ENCODE data around the gene PNKP. TPM values are rescaled to one million over a fixed set of nuclear protein-coding genes. Genes with fewer than 3 reads are reported as not detected.
"Not testable (repeated sequence)": the region's sequence is repeated elsewhere in the genome, so short reads cannot be mapped to it uniquely, and the experiment has no call there.

Gene PNKP
- total RNA-seq, 2 donors from 2014 or later, result 71.1 to 74.5 TPM

DNA sequence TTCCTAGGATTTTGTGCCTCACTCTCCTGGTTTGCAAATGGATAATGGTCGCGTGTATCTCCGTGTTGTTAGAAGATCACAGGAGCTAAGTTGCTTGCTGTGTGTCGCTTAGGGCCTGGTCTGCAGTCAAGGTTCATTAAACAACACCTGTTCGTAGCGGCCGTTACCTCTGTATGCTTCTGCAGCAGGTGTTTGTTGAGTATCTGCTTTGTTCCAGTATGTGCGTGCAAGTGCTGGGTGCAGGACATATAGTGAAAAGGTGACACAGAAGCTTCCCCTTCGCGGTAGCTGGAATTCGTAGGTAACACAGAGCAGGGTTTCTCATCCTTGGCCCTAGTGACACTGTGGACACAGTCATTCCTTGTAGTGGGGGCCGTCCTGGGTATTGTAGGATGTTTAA lies 43.9 kb downstream of the PNKP start:
- H3K27me3 Mint-ChIP-seq (ENCODE audit: low read depth), result no peaks in the 10 kb centered on the region
- DNase-seq (no peak), ATAC-seq (replicated peaks in 1 of 2) (no peak)
- H3K4me3 Mint-ChIP-seq, result no peak overlapping the region
- no peak overlapping the region for H3K27ac Mint-ChIP-seq
- no peaks in the 10 kb centered on the region for H3K9me3 Mint-ChIP-seq
- peaks cover 19% of the 10 kb centered on the region for H3K4me1 Mint-ChIP-seq (ENCODE audit: low read depth)
- peaks cover 0 to 3% of the 10 kb centered on the region in 2 donors for H3K36me3 Mint-ChIP-seq (ENCODE audit: insufficient read depth in 2 of 2)

DNA sequence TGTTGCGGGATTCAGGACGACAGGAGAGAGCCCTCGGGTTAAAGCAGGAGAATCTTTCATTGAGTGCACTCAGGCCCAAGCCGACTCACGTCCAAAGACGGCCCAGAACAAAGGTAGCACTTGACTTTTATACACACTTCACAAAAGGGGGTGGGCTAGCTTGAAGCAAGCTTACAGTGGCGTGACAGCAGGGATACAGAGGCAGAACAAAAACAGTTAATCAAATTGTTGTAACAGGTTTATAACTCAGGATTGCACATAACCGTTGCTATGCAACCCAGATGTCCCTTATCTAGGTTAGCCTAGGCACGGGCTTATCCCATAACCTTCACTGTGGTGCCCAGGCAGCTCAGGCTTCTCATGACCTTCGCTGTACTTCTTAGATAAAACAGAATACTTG lies 47.3 kb downstream of the PNKP start:
- Mint-ChIP-seq H3K36me3 (ENCODE audit: insufficient read depth in 2 of 2) (peaks cover 0 to 3% of the 10 kb centered on the region in 2 donors), H3K27ac (no peak overlapping the region), H3K4me3 (no peak overlapping the region), H3K4me1 (ENCODE audit: low read depth) (peaks cover 25% of the 10 kb centered on the region), H3K27me3 (ENCODE audit: low read depth) (no peaks in the 10 kb centered on the region), H3K9me3 (no peaks in the 10 kb centered on the region)
- no peak for ATAC-seq (replicated peaks in 1 of 2)
- DNase-seq, result no peak

DNA sequence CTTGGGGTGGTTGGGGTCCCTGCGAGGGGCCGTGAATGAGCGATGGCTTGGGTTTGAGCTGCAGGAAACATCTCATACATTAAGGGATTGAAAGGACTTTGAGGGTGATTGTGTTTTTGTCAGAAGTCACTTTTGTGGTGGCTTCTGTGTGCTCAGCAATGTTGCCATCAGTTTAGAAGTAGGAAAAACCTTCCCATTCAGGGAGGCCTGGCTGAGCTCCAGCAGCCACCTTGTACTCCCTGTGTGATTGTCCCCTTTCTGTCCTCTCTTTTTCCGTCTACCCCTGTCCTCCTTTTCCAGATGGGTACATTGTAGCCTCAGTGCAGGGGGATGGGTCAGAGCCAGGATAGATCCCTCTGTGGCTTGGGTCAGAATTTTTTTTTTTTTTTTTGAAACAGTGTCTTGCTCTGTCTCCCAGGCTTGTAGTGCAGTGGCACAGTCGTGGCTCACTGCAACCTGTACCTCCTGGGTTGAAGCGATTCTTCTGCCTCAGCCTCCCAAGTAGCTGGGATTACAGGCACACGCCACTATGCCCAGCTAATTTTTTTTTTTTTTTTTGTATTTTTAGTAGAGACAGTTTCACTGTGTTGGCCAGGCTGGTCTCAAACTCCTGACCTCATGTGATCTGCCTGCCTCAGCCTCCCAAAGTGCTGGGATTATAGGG lies 47.8 kb downstream of the PNKP start:
- ATAC-seq (replicated peaks in 1 of 2); DNase-seq; H3K27me3 Mint-ChIP-seq (ENCODE audit: low read depth); H3K36me3 Mint-ChIP-seq (ENCODE audit: insufficient read depth in 2 of 2); H3K9me3 Mint-ChIP-seq: not testable (repeated sequence)
- Mint-ChIP-seq H3K4me3 (peak overlapping the region; percentile 98 to 99), H3K27ac (peak overlapping the region; percentile 61), H3K4me1 (ENCODE audit: low read depth) (peaks cover 26% of the 10 kb centered on the region)

DNA sequence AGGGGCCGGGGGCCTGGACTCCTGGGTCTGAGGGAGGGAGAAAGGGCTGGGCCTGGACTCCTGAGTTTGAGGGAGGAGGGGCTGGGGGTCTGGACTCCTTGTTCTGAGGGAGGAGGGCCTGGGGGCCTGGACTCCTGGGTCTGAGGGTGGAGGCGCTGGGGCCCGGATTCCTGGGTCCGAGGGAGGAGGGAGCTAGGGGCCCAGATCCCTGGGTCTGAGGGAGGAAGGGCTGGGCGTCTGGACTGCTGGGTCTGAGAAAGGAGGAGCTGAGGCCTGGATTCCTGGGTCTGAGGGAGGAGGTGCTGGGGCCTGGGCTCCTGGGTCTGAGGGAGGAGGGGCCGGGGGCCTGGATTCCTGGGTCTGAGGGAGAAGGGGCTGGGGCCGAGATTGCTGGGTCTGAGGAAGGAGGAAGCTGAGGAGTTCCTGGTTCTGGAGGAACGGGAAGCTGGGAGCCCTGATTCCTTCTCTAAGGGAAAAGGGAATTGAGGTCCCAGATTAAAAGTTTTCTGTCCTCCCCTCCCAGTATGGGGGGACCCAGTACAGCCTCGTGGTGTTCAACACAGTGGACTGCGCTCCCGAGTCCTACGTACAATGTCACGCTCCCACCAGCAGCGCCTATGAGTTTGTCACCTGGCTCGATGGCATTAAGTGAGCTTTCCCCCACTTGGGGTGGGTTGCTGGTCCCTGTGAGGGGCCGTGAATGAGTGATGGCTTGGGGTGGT lies 48.6 kb downstream of the PNKP start:
- ATAC-seq (replicated peaks in 1 of 2), result no peak
- peak overlapping the region; percentile 98 to 99 for H3K4me3 Mint-ChIP-seq
- no peaks in the 10 kb centered on the region for H3K9me3 Mint-ChIP-seq
- no peaks in the 10 kb centered on the region for H3K27me3 Mint-ChIP-seq (ENCODE audit: low read depth)
- peak overlapping the region; percentile 98 for H3K27ac Mint-ChIP-seq
- DNase-seq, result no peak
- peaks cover 34% of the 10 kb centered on the region for H3K4me1 Mint-ChIP-seq (ENCODE audit: low read depth)
- peaks cover 0 to 1% of the 10 kb centered on the region in 2 donors for H3K36me3 Mint-ChIP-seq (ENCODE audit: insufficient read depth in 2 of 2)

DNA sequence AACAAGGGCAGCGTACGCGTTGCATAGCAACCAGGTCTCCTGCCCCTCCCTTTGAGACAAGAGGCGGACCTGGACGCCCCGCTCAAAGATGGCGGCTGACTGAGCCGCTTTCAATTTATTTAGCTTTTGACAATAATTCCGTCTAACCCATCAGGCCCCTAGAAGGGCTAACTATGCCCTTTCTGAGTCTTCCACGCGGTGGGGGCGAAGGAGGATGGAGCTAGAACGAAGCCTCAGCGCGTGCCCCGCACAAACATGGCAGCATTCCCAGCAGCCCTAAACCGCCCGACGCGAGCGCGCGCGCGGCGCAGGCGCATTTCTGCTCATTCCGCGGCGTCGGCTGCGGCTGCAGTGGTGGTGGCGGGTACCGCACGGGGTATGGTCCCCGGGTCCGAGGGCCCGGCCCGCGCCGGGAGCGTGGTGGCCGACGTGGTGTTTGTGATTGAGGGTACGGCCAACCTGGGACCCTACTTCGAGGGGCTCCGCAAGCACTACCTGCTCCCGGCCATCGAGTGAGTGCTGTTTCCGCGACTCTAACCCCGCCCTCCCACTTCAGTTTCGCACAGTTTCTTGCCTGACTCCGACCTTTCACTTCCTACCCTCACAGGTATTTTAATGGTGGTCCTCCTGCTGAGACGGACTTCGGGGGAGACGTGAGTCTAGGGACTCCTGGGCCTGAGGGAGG lies 49.3 kb downstream of the PNKP start, which contains the start of gene MED25:
MED25 (plus strand) TSS at position 326 of the 685 bp plus-strand sequence; CDS start at position 379, 53 bp downstream.
- Mint-ChIP-seq H3K9me3 (no peaks in the 10 kb centered on the region), H3K27ac (peak within 1 kb of the TSS; percentile 98), H3K4me3 (peak within 1 kb of the TSS; percentile 98 to 99), H3K4me1 (ENCODE audit: low read depth) (peaks cover 35% of the 10 kb centered on the region), H3K27me3 (ENCODE audit: low read depth) (no peaks in the 10 kb centered on the region), H3K36me3 (ENCODE audit: insufficient read depth in 2 of 2) (peaks cover 0 to 1% of the 10 kb centered on the region in 2 donors)
- ATAC-seq (replicated peaks in 1 of 2) (peak; percentile 71 to 76), DNase-seq (peak; percentile 88 to 90)

DNA sequence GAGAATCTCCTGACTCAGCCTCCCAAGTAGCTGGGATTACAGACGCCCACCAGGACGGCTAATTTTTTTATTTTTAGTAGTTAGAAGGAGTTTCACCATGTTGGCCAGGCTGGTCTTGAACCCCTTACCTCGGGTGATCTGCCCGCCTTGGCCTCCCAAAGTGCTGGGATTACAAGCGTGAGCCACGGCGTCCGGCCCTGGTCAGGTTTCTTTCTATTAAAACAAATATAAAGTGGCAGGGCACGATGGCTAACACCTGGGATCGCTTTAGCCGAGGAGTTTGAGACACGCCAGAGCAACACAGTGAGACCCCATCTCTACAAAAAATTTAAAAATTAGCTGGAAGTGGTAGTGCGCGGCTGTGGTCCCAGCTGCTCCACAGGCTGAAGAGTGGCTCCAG lies 50.8 kb downstream of the PNKP start:
- Mint-ChIP-seq H3K4me1 (ENCODE audit: low read depth) (peaks cover 50% of the 10 kb centered on the region), H3K4me3 (peak overlapping the region; percentile 40 to 59)

DNA sequence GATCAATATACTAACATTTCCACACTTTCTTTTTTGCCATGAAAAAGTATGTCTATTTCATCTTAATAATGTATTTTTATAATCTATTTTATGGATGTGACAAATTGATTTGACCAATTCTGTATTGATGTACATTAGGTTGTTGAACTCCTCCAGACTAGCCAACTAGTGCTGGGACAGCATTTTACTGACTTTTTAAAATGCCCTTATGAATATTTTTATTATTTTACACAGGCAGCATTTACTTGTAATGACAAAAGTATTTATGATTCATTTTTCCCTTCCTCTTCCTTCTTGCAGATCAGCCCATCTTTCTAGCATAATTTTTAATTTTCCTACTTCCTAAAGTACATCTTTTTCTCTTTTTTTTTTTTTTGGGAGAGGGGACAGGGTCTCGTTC lies 53.4 kb downstream of the PNKP start:
- Mint-ChIP-seq H3K4me3 (peak overlapping the region; percentile 90 to 92), H3K4me1 (ENCODE audit: low read depth) (peaks cover 47% of the 10 kb centered on the region), H3K27me3 (ENCODE audit: low read depth) (no peaks in the 10 kb centered on the region), H3K9me3 (no peaks in the 10 kb centered on the region), H3K27ac (peak overlapping the region; percentile 88), H3K36me3 (ENCODE audit: insufficient read depth in 2 of 2) (no peaks in the 10 kb centered on the region)
- ATAC-seq (replicated peaks in 1 of 2) (no peak), DNase-seq (no peak)

More for the DNA sequence above, 50.8 kb downstream of the PNKP start:
- H3K27ac Mint-ChIP-seq, result no peak overlapping the region
- no peak for ATAC-seq (replicated peaks in 1 of 2)
- DNase-seq, result no peak
- H3K27me3 Mint-ChIP-seq (ENCODE audit: low read depth), result no peaks in the 10 kb centered on the region
- H3K36me3 Mint-ChIP-seq (ENCODE audit: insufficient read depth in 2 of 2), result peaks cover 0 to 1% of the 10 kb centered on the region in 2 donors
- H3K9me3 Mint-ChIP-seq, result no peaks in the 10 kb centered on the region

DNA sequence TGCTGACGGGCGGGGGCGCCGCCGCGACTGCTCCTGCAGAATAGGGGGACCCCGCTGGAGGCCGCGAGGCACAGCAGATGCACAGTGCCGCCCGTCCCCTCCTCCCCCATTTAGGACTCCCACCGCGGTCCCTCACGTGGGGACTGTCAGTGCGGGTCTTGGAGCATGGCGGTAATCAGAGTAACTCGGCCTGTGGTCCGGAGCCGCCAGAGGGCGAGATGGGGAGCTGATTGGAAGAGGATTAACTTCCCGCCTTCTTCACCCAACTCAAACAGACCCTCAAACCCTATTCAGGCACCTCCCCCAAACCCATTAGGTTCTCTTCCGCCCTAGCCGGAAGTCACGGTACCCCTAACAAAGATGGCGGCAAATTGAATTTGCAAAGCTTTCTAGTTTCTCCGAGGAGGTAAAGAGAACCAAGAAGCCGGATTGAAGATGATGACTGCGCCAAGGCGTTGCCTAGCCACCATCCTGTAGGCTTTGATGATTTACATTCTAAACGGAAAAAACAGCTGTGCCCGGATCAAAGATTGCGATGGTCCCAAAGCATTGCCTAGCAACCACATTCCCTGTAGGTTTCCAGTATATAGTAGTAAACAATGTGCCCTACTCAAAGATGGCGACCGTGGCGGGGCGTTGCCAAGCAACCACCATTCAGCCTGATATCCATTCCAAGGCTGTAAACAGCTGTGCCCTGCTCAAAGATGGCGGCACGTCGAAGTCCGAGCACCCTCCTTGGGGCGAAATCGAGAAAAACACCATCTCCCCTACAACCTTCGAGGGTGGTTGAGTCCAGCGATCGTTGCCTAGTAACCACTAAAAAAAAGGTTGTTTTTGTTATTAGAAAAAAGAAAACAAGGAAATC lies 54.1 kb downstream of the PNKP start, which contains the start of gene FUZ:
FUZ (minus strand) TSS at position 296 of the 865 bp plus-strand sequence; CDS start at position 110, 186 bp downstream.
- DNase-seq, result peak; percentile 91 to 94
- Mint-ChIP-seq H3K4me3 (peak within 1 kb of the TSS; percentile 90 to 92), H3K4me1 (ENCODE audit: low read depth) (peaks cover 48% of the 10 kb centered on the region), H3K27ac (peak within 1 kb of the TSS; percentile 88), H3K9me3 (no peaks in the 10 kb centered on the region), H3K27me3 (ENCODE audit: low read depth) (no peaks in the 10 kb centered on the region), H3K36me3 (ENCODE audit: insufficient read depth in 2 of 2) (peaks cover 0 to under 1% of the 10 kb centered on the region in 2 donors)
- peak; percentile 77 to 79 for ATAC-seq (replicated peaks in 1 of 2)

DNA sequence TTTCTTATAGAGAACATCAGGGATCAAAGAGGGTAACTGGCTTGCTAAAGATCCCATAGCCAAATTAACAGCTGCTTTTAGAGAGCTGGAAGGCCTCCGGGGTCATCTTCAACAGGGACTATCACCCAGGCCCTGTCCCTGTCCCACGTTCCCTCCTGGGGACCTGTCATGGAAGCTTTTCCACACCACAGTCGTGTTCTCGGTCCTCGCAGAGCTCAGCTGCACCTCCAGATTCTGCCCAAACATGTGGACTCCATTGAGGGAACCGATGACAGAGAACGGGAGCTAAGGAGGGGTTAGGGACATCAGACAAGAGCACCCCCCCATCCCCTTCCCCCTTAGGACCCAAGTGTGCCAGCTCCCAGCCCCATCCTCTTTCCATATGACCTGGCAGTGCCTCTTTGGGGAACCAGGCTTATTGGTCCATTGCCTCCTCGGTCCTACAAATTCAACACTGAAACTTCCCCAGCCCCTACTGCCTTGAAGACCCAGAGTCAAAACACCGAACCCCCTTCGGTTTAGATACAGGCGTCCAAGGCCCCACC lies 54.9 kb downstream of the PNKP start:
- no peaks in the 10 kb centered on the region for H3K27me3 Mint-ChIP-seq (ENCODE audit: low read depth)
- peak overlapping the region; percentile 90 to 92 for H3K4me3 Mint-ChIP-seq
- H3K27ac Mint-ChIP-seq, result peak overlapping the region; percentile 85
- peaks cover 0 to 2% of the 10 kb centered on the region in 2 donors for H3K36me3 Mint-ChIP-seq (ENCODE audit: insufficient read depth in 2 of 2)
- no peaks in the 10 kb centered on the region for H3K9me3 Mint-ChIP-seq
- no peak for ATAC-seq (replicated peaks in 1 of 2)
- no peak for DNase-seq
- peaks cover 50% of the 10 kb centered on the region for H3K4me1 Mint-ChIP-seq (ENCODE audit: low read depth)

DNA sequence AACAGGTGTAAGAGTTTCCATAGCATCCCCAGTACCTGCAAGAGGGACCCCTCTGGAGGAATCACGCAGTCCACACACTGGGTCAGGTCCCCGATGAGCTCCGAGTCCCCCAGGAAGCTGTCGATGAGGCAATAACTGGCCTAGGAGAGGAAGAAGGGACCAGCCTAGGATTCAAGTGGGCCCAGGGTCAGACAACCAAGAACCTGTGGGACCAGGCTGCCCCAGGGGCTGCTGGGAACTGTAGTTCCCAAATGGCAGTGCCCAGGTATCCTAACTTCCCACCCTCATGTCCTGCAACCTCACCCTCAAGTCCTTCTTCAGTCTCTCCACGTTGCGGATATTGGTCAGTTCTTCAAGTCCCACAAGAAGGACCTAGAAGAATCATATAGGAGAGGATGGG lies 56.0 kb downstream of the PNKP start:
- Mint-ChIP-seq H3K9me3 (no peaks in the 10 kb centered on the region), H3K27me3 (ENCODE audit: low read depth) (no peaks in the 10 kb centered on the region), H3K4me3 (no peak overlapping the region), H3K36me3 (ENCODE audit: insufficient read depth in 2 of 2) (peaks cover 1 to 3% of the 10 kb centered on the region in 2 donors), H3K27ac (no peak overlapping the region), H3K4me1 (ENCODE audit: low read depth) (peaks cover 48% of the 10 kb centered on the region)
- ATAC-seq (replicated peaks in 1 of 2), result no peak
- no peak for DNase-seq

Data from activated T-cell treated with anti-CD3 and anti-CD28 coated beads, Interleukin-2, amount 50 U/mL, for 72 hours (primary cell).